PC-9 (cell line): Measurements from ENCODE around the gene LSP1. TPM values are rescaled to one million over a fixed set of nuclear protein-coding genes. Genes with fewer than 3 reads are reported as not detected.
A peak's percentile ranks its signal among the peaks of the same experiment; 100 is the strongest.

Source experiments
- BruUV-seq: library from RNA; stranded (reverse); fragments of 400-500 nt; replicated peaks from 2 replicates; lab custom pipeline; 2021; lab: Mats Ljungman, UMichigan
- CTCF ChIA-PET: fragments of 300-600 bp; sonication (Branson Sonifier 250); formaldehyde crosslinking; loops from one replicate; lab custom pipeline; 2022; ENCODE audit warnings: antibody characterized with exemption; lab: Charles Lee
- POLR2A ChIA-PET: fragments of 300-600 bp; sonication (Branson Sonifier 250); formaldehyde crosslinking; loops from one replicate; lab custom pipeline; 2022; ENCODE audit warnings: antibody characterized with exemption; ENCODE audit not compliant: unreplicated experiment; lab: Charles Lee
- DNase-seq, 2 experiments: peaks; one replicate each; pipeline versions ENCODE4 v3.0.0 to v3.0.0-alpha.2; 2015 to 2022; ENCODE audit warnings: mixed read lengths in 1 of 2
- H2AFZ ChIP-seq: fragments of 200-600 bp; sonication (generic); 2 replicates; pipeline ENCODE4 v1.8.1; 2017; ENCODE audit warnings: antibody characterized with exemption
- H3F3A ChIP-seq: fragments of 200-600 bp; sonication (generic); 2 replicates; pipeline ENCODE4 v1.8.1; 2017; ENCODE audit warnings: antibody characterized with exemption, mild to moderate bottlenecking, low read depth; ENCODE audit not compliant: insufficient read depth
- H3K27ac ChIP-seq: fragments of 200-600 bp; sonication (generic); 2 replicates; pipeline ENCODE4 v1.6.1; 2016; ENCODE audit warnings: mixed run types
- H3K27me3 ChIP-seq: fragments of 200-600 bp; sonication (generic); 2 replicates; pipeline ENCODE4 v1.6.1; 2016; ENCODE audit warnings: low read depth, mixed run types; ENCODE audit not compliant: insufficient read depth
- H3K36me3 ChIP-seq: fragments of 200-600 bp; sonication (generic); 2 replicates; pipeline ENCODE4 v1.6.1; 2016; ENCODE audit warnings: low read depth, mixed run types
- H3K4me1 ChIP-seq: fragments of 200-600 bp; sonication (generic); replicated peaks from 2 replicates; pipeline ENCODE4 v1.6.1; 2016; ENCODE audit warnings: mixed run types; ENCODE audit not compliant: insufficient read depth
- H3K4me2 ChIP-seq: fragments of 200-600 bp; sonication (generic); 2 replicates; pipeline ENCODE4 v1.6.1; 2017; ENCODE audit warnings: mixed run types
- H3K4me3 ChIP-seq: fragments of 200-600 bp; sonication (generic); 2 replicates; pipeline ENCODE4 v1.6.1; 2016; ENCODE audit warnings: mixed run types
- H3K79me2 ChIP-seq: fragments of 200-600 bp; sonication (generic); 2 replicates; pipeline ENCODE4 v1.6.1; 2017; ENCODE audit warnings: low read depth, mixed run types
- H3K9me2 ChIP-seq: fragments of 200-600 bp; sonication (generic); 2 replicates; pipeline ENCODE4 v1.8.1; 2017; ENCODE audit warnings: mild to moderate bottlenecking; ENCODE audit not compliant: insufficient read depth
- H3K9me3 ChIP-seq: fragments of 200-600 bp; sonication (generic); 2 replicates; pipeline ENCODE4 v1.8.1; 2016; ENCODE audit warnings: low read depth; ENCODE audit not compliant: insufficient read depth
- H4K20me1 ChIP-seq: fragments of 200-600 bp; sonication (generic); 2 replicates; pipeline ENCODE4 v1.8.1; 2017; ENCODE audit not compliant: insufficient read depth
- EZH2 ChIP-seq: fragments of 200-600 bp; sonication (generic); IDR thresholded peaks from 2 replicates; pipeline ENCODE4 v1.8.0; 2017; ENCODE audit warnings: antibody characterized with exemption, low read depth
- intact Hi-C: fragments of 100-400 bp; cut with micrococcal nuclease; formaldehyde crosslinking; loops from one replicate; pipeline ENCODE4 v1.10.0; 2022; ENCODE audit not compliant: unreplicated experiment
- total RNA-seq: library from RNA; stranded (reverse); gene quantifications from 2 replicates; pipeline ENCODE4 v1.2.3, GENCODE V29; 2021
- TF ChIP-seq, protein P1 (sequence below): fragments of 200-600 bp; sonication (generic); conservative IDR thresholded peaks from 2 replicates; pipeline ENCODE4 v1.6.1; 2017; ENCODE audit warnings: mixed run types, antibody characterized with exemption, mild to moderate bottlenecking, moderate library complexity

LSP1 gene
- total RNA-seq, 1 experiment from 2014 or later, result 2.6 TPM

- intact Hi-C loops, result no loop called here
- TF ChIP-seq, protein P1, sequence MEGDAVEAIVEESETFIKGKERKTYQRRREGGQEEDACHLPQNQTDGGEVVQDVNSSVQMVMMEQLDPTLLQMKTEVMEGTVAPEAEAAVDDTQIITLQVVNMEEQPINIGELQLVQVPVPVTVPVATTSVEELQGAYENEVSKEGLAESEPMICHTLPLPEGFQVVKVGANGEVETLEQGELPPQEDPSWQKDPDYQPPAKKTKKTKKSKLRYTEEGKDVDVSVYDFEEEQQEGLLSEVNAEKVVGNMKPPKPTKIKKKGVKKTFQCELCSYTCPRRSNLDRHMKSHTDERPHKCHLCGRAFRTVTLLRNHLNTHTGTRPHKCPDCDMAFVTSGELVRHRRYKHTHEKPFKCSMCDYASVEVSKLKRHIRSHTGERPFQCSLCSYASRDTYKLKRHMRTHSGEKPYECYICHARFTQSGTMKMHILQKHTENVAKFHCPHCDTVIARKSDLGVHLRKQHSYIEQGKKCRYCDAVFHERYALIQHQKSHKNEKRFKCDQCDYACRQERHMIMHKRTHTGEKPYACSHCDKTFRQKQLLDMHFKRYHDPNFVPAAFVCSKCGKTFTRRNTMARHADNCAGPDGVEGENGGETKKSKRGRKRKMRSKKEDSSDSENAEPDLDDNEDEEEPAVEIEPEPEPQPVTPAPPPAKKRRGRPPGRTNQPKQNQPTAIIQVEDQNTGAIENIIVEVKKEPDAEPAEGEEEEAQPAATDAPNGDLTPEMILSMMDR, result 0 out of 2 replicates have a peak, but pooled peaks have one; percentile 20
- no peak for TF ChIP-seq EZH2
Measured at GRCh38 chr11:1869427-1870325, 16.8 kb downstream of the LSP1 start.

DNA sequence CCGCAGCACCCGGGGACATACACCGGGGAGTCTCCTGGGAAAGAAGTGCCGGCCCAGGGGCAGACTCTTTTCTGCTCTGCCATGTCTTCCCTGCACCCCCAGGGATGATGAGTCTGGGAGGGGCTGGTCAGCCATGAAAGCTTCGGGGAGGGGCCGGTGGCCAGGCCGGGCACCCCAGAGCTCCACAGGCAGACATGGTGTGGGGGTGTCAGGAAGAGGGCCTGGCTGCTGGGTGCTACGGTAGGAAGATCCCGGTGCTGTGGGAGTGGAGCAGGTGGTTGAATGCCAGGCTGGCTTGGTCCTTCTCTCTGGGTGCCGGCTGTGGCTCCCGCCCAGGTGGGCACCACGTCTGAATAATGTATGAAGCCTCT is 17.4 kb downstream of the LSP1 start:
- no peak overlapping the region for H3K27ac ChIP-seq
- H3K4me1 ChIP-seq, result no peaks in the 10 kb centered on the region
- BruUV-seq, result no TSS peak
- no peak overlapping the region for H3K4me3 ChIP-seq
- no peaks in the 10 kb centered on the region for H3K9me3 ChIP-seq
- intact Hi-C loops, result no loop called here
- ChIA-PET POLR2A (no interaction called here), CTCF (no interaction called here)
- no peaks in the 10 kb centered on the region for H3K36me3 ChIP-seq
- no peak overlapping the region for H3K4me2 ChIP-seq
- DNase-seq, result no peak
- no peak overlapping the region for H2AFZ ChIP-seq
- no peaks in the 10 kb centered on the region for H3K9me2 ChIP-seq
- no peaks in the 10 kb centered on the region for H4K20me1 ChIP-seq
- TF ChIP-seq, protein P1, result no peak
- TF ChIP-seq EZH2, result no peak
- H3K27me3 ChIP-seq, result 0 out of 2 replicates have a peak, but pooled peaks cover 11% of the 10 kb centered on the region
- no peaks in the 10 kb centered on the region for H3K79me2 ChIP-seq
- H3F3A ChIP-seq, result no peaks in the 10 kb centered on the region

More at GRCh38 chr11:1869427-1870325, 16.8 kb downstream of the LSP1 start:
- 0 out of 2 replicates have a peak, but pooled peaks cover 11% of the 10 kb centered on the region for H3K27me3 ChIP-seq
- no peak for DNase-seq
- no peaks in the 10 kb centered on the region for H3K9me2 ChIP-seq
- no peaks in the 10 kb centered on the region for H4K20me1 ChIP-seq
- no peak overlapping the region for H2AFZ ChIP-seq
- POLR2A ChIA-PET, result no interaction called here
- H3F3A ChIP-seq, result no peaks in the 10 kb centered on the region
- no peaks in the 10 kb centered on the region for H3K9me3 ChIP-seq
- BruUV-seq, result no TSS peak
- H3K4me2 ChIP-seq, result no peak overlapping the region
- H3K79me2 ChIP-seq, result no peaks in the 10 kb centered on the region
- no peak overlapping the region for H3K4me3 ChIP-seq
- no peak overlapping the region for H3K27ac ChIP-seq
- CTCF ChIA-PET, result no interaction called here
- no peaks in the 10 kb centered on the region for H3K4me1 ChIP-seq
- no peaks in the 10 kb centered on the region for H3K36me3 ChIP-seq

GRCh38 chr11:1870721-1871466 is 18.0 kb downstream of the LSP1 start:
- H2AFZ ChIP-seq, result no peak overlapping the region
- BruUV-seq, result no TSS peak
- H3K27ac ChIP-seq, result no peak overlapping the region
- ChIA-PET POLR2A (no interaction called here), CTCF (no interaction called here)
- 0 out of 2 replicates have a peak, but pooled peaks cover 11% of the 10 kb centered on the region for H3K27me3 ChIP-seq
- H3K79me2 ChIP-seq, result no peaks in the 10 kb centered on the region
- H3K9me3 ChIP-seq, result no peaks in the 10 kb centered on the region
- H3K4me2 ChIP-seq, result no peak overlapping the region
- no peak overlapping the region for H3K4me3 ChIP-seq
- H3K9me2 ChIP-seq, result no peaks in the 10 kb centered on the region
- no peaks in the 10 kb centered on the region for H3F3A ChIP-seq
- DNase-seq, result no peak
- intact Hi-C loops, result no loop called here
- TF ChIP-seq EZH2, result no peak
- TF ChIP-seq, protein P1, result no peak
- H3K4me1 ChIP-seq, result no peaks in the 10 kb centered on the region
- no peaks in the 10 kb centered on the region for H3K36me3 ChIP-seq
- no peaks in the 10 kb centered on the region for H4K20me1 ChIP-seq
